ENCODE results near the gene REC8. TPM values are rescaled to one million over a fixed set of nuclear protein-coding genes. Genes with fewer than 3 reads are reported as not detected.

REC8 gene
- total RNA-seq, 1 experiment from 2014 or later, result 7.6 TPM

DNA sequence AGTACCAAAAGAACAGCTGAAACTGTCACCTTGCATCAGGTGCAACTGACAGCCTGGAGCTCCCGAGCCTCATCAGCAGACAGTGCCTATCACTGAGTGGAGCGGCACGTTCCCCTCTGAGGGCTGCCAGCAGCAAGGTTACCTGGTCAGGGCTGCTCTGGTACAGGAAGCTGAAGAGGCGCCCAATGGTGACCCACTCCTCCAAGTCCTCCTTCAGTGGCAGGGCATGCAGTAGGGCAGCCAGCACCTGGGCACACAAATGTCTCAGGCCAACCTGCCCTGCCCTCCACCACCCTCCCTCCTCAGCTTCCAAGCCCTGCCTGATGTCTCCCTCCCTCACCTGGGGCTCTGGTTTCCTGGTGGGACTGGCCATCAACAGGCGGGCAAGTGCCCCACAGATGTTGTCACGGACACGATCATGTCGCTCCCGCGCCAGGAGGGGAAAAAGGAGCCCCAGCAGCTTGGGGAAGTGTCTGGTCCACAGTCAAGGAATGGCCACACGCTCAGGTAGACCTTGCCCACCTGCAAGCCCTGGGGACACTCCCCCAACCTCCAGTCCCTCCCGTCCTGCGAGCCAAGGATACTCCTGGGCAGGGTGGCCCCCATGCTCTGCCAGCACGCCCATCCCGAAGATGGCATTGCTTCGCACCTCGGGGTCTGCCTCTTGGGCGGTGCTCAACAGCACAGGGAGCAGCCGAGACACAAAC, 9.6 kb downstream of the REC8 start:
- peaks cover 18% of the 10 kb centered on the region; the same call in 1 of the 2 replicates for H3K79me2 ChIP-seq (ENCODE audit: insufficient read depth, low read length)
- no TSS peak for BruUV-seq (replicated peaks)
- ATAC-seq (no peak), DNase-seq (ENCODE audit: low read depth, low spot score) (no peak)
- peaks cover 36 to 53% of the 10 kb centered on the region in 2 experiments; a peak in 3 of 4 replicates for H3K36me3 ChIP-seq (ENCODE audit: control insufficient read depth in 1 of 2, insufficient read depth in 2 of 2, low read length in 2 of 2)
- ChIA-PET POLR2A (no interaction called here), RAD21 (ENCODE audit: low non-redundant PET in 1 of 2, low total read pairs in 2 of 2, uncharacterized antibody in 2 of 2, unreplicated experiment in 2 of 2) (no interaction called here), CTCF (no interaction called here)
- no peak overlapping the region for H3K9ac ChIP-seq (ENCODE audit: low read length)
- TF ChIP-seq MAX (IDR thresholded peaks at IDR 0.05), result no peak
- TF ChIP-seq POLR2AphosphoS5 (IDR thresholded peaks at IDR 0.05; ENCODE audit: low read depth, low read length), result no peak
- no peak for TF ChIP-seq POLR2A (IDR thresholded peaks at IDR 0.05; ENCODE audit: borderline replicate concordance, extremely low read depth, insufficient read depth, insufficient read length)
- no peak for TF ChIP-seq CEBPB (IDR thresholded peaks at IDR 0.05; ENCODE audit: low read depth)
- TF ChIP-seq, protein P1, sequence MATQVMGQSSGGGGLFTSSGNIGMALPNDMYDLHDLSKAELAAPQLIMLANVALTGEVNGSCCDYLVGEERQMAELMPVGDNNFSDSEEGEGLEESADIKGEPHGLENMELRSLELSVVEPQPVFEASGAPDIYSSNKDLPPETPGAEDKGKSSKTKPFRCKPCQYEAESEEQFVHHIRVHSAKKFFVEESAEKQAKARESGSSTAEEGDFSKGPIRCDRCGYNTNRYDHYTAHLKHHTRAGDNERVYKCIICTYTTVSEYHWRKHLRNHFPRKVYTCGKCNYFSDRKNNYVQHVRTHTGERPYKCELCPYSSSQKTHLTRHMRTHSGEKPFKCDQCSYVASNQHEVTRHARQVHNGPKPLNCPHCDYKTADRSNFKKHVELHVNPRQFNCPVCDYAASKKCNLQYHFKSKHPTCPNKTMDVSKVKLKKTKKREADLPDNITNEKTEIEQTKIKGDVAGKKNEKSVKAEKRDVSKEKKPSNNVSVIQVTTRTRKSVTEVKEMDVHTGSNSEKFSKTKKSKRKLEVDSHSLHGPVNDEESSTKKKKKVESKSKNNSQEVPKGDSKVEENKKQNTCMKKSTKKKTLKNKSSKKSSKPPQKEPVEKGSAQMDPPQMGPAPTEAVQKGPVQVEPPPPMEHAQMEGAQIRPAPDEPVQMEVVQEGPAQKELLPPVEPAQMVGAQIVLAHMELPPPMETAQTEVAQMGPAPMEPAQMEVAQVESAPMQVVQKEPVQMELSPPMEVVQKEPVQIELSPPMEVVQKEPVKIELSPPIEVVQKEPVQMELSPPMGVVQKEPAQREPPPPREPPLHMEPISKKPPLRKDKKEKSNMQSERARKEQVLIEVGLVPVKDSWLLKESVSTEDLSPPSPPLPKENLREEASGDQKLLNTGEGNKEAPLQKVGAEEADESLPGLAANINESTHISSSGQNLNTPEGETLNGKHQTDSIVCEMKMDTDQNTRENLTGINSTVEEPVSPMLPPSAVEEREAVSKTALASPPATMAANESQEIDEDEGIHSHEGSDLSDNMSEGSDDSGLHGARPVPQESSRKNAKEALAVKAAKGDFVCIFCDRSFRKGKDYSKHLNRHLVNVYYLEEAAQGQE (IDR thresholded peaks at IDR 0.05; ENCODE audit: low read depth), result no peak
- TF ChIP-seq SRF (IDR thresholded peaks at IDR 0.05; ENCODE audit: low read depth), result no peak
- no peak for TF ChIP-seq EZH2phosphoT487 (IDR thresholded peaks at IDR 0.05; ENCODE audit: borderline replicate concordance)
- TF ChIP-seq, protein P2, sequence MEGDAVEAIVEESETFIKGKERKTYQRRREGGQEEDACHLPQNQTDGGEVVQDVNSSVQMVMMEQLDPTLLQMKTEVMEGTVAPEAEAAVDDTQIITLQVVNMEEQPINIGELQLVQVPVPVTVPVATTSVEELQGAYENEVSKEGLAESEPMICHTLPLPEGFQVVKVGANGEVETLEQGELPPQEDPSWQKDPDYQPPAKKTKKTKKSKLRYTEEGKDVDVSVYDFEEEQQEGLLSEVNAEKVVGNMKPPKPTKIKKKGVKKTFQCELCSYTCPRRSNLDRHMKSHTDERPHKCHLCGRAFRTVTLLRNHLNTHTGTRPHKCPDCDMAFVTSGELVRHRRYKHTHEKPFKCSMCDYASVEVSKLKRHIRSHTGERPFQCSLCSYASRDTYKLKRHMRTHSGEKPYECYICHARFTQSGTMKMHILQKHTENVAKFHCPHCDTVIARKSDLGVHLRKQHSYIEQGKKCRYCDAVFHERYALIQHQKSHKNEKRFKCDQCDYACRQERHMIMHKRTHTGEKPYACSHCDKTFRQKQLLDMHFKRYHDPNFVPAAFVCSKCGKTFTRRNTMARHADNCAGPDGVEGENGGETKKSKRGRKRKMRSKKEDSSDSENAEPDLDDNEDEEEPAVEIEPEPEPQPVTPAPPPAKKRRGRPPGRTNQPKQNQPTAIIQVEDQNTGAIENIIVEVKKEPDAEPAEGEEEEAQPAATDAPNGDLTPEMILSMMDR (IDR thresholded peaks at IDR 0.05 in 2 of 3, conservative IDR thresholded peaks at IDR 0.05 in 1 of 3; ENCODE audit: borderline replicate concordance in 1 of 3, insufficient read depth in 1 of 3, low read depth in 2 of 3, low read length in 2 of 3), result no peak
- no peak for TF ChIP-seq TCF7L2 (IDR thresholded peaks at IDR 0.05; ENCODE audit: borderline replicate concordance, extremely low read depth, insufficient read depth, insufficient read length)
- TF ChIP-seq YY1 (IDR thresholded peaks at IDR 0.05; ENCODE audit: extremely low read depth, insufficient replicate concordance, low read depth, low read length), result no peak
- no peak overlapping the region for H3K27ac ChIP-seq (ENCODE audit: low read depth, low read length)
- no peaks in the 10 kb centered on the region for H3K27me3 ChIP-seq (ENCODE audit: insufficient read depth, low read length)
- no peak overlapping the region for H2AFZ ChIP-seq (ENCODE audit: low read depth, low read length, poor library complexity, severe bottlenecking)
- no peak overlapping the region for H3K4me2 ChIP-seq (ENCODE audit: low read length)
- H3K4me3 ChIP-seq (replicated peaks in 1 of 2; ENCODE audit: low read depth in 1 of 2, low read length in 2 of 2), result no peak overlapping the region
- no peaks in the 10 kb centered on the region for H3K9me2 ChIP-seq (ENCODE audit: insufficient read depth)
- H3K9me3 ChIP-seq (ENCODE audit: control insufficient read depth in 1 of 2, insufficient read depth in 1 of 2, low read depth in 1 of 2, low read length in 2 of 2), result no peaks in the 10 kb centered on the region
- H3K4me1 ChIP-seq (ENCODE audit: control insufficient read depth in 1 of 2, insufficient read depth in 2 of 2, low read length in 2 of 2), result no peaks in the 10 kb centered on the region
- no peaks in the 10 kb centered on the region for H4K20me1 ChIP-seq (ENCODE audit: insufficient read depth)
- intact Hi-C loops (cut with micrococcal nuclease), result no loop called here

Data from HCT116 (cell line).